ENCODE results near the gene CROCC. TPM values are rescaled to one million over a fixed set of nuclear protein-coding genes. Genes with fewer than 3 reads are reported as not detected.
A peak's percentile ranks its signal among the peaks of the same experiment; 100 is the strongest.
"Not testable (repeated sequence)": the region's sequence is repeated elsewhere in the genome, so short reads cannot be mapped to it uniquely, and the experiment has no call there.

Gene CROCC
- total and polyA plus RNA-seq, 9 of the 15 experiments (the other 6 are each of a cell fraction or from before 2014, with no cell fraction given): 0.17 to 15.4 (median 7.6) TPM

DNA sequence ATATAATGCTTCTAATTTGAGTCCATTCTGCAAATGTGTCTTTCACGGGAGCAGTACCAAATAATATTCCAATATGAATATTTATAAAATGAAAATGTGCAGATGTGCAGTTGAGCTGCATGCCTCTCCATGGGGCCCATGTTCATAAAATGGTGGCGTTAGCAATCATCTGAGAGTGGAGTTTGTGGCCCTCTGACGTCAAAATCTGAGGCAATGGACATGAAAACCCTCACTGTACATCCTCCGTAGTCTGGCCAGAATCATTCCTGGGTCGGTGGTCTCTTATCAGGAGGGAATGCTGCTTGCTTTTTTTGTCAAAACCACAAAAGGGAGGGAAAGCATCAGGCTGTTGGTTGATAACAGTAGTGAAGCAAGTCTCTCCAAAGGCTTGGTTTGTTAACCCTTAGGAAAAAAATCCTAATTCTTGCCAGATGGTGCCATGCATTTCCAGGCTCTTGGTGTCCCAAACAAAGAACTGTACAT, 31.2 kb upstream of the CROCC start (continued):
- TF ChIP-seq, protein P1, sequence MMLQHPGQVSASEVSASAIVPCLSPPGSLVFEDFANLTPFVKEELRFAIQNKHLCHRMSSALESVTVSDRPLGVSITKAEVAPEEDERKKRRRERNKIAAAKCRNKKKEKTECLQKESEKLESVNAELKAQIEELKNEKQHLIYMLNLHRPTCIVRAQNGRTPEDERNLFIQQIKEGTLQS (IDR thresholded peaks at IDR 0.05): peak; percentile 63; the same call in 1 of the 2 replicates
- TF ChIP-seq, protein P1 (CRISPR knock-in tag; conservative IDR thresholded peaks at IDR 0.05): not testable (repeated sequence)
- TF ChIP-seq HEY1 (CRISPR knock-in tag; IDR thresholded peaks at IDR 0.05; ENCODE audit: borderline replicate concordance): 0 out of 2 replicates have a peak, but pooled peaks have one; percentile 22
- TF ChIP-seq NR2C1 (IDR thresholded peaks at IDR 0.05): not testable (repeated sequence)
- TF ChIP-seq NR2C1 (tag; IDR thresholded peaks at IDR 0.05): peak; percentile 53; the same call in 1 of the 2 replicates
- TF ChIP-seq L3MBTL2 (IDR thresholded peaks at IDR 0.05): peak; percentile 42; the same call in 1 of the 2 replicates
- TF ChIP-seq KLF6 (CRISPR knock-in tag; IDR thresholded peaks at IDR 0.05; ENCODE audit: borderline replicate concordance): 0 out of 2 replicates have a peak, but pooled peaks have one; percentile 25
- TF ChIP-seq CBFA2T2 (conservative IDR thresholded peaks at IDR 0.05): peak; percentile 74
- TF ChIP-seq, protein P2, sequence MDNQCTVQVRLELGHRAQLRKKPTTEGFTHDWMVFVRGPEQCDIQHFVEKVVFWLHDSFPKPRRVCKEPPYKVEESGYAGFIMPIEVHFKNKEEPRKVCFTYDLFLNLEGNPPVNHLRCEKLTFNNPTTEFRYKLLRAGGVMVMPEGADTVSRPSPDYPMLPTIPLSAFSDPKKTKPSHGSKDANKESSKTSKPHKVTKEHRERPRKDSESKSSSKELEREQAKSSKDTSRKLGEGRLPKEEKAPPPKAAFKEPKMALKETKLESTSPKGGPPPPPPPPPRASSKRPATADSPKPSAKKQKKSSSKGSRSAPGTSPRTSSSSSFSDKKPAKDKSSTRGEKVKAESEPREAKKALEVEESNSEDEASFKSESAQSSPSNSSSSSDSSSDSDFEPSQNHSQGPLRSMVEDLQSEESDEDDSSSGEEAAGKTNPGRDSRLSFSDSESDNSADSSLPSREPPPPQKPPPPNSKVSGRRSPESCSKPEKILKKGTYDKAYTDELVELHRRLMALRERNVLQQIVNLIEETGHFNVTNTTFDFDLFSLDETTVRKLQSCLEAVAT (IDR thresholded peaks at IDR 0.05): peak in 1 of 2 experiments; percentile 94; a peak in 2 of 4 replicates
- peak; percentile 76 for TF ChIP-seq EP300 (IDR thresholded peaks at IDR 0.05; ENCODE audit: low read length)
- peak; percentile 74; the same call in 1 of the 2 replicates for TF ChIP-seq ATF7 (IDR thresholded peaks at IDR 0.05)
- TF ChIP-seq SMAD4 (CRISPR knock-in tag; conservative IDR thresholded peaks at IDR 0.05): peak; percentile 90
- TF ChIP-seq HDAC1 (IDR thresholded peaks at IDR 0.05): peak in 1 of 2 experiments; percentile 56; a peak in 1 of 4 replicates
- peak; percentile 16 to 34; a peak in 2 of 4 replicates for TF ChIP-seq RAD21 (CRISPR knock-in tag; conservative IDR thresholded peaks at IDR 0.05 in 1 of 2, IDR thresholded peaks at IDR 0.05 in 1 of 2)
- TF ChIP-seq DPF2 (IDR thresholded peaks at IDR 0.05): peak; percentile 65
- 0 out of 2 replicates have a peak, but pooled peaks have one; percentile 59 for TF ChIP-seq GATAD2A (IDR thresholded peaks at IDR 0.05)
